HepG2 (cell line): Measurements from ENCODE around the gene ADAMTS17. TPM values are rescaled to one million over a fixed set of nuclear protein-coding genes. Genes with fewer than 3 reads are reported as not detected.

ENCODE experiments used
- CC2D1A ChIP-seq: sonication (generic); formaldehyde crosslinking; IDR thresholded peaks from 2 replicates; pipeline ENCODE4 v1.8.1; 2023; ENCODE audit warnings: mild to moderate bottlenecking, missing genetic modification reagents
- CHD4 ChIP-seq: fragments of 200-600 bp; sonication (generic); IDR thresholded peaks from 2 replicates; pipeline ENCODE4 v1.7.0; 2017; ENCODE audit warnings: mild to moderate bottlenecking, low read length, borderline replicate concordance
- NFYB ChIP-seq: sonication (generic); formaldehyde crosslinking; IDR thresholded peaks from 2 replicates; pipeline ENCODE4 v1.4.0; 2020; ENCODE audit warnings: missing genetic modification reagents
- NRL ChIP-seq: sonication (generic); formaldehyde crosslinking; IDR thresholded peaks from 2 replicates; pipeline ENCODE4 v1.5.0; 2020; ENCODE audit warnings: missing genetic modification reagents, mild to moderate bottlenecking, moderate library complexity, borderline replicate concordance
- SALL1 ChIP-seq: sonication (generic); formaldehyde crosslinking; IDR thresholded peaks from 2 replicates; pipeline ENCODE4 v1.8.0; 2022; ENCODE audit warnings: mild to moderate bottlenecking, missing genetic modification reagents
- SMARCE1 ChIP-seq: fragments of 450-650 bp; IDR thresholded peaks from 2 replicates; pipeline ENCODE4 v1.6.1; 2017; ENCODE audit warnings: borderline replicate concordance
- SNAPC2 ChIP-seq: sonication (generic); formaldehyde crosslinking; IDR thresholded peaks from 2 replicates; pipeline ENCODE4 v1.8.1; 2022; ENCODE audit warnings: mild to moderate bottlenecking, missing genetic modification reagents
- SRSF4 ChIP-seq: fragments of 200-400 bp; formaldehyde crosslinking; IDR thresholded peaks from one replicate; pipeline ENCODE4 v1.6.1; 2018; ENCODE audit warnings: mild to moderate bottlenecking, low read depth, low read length, moderate library complexity; ENCODE audit not compliant: poor library complexity, severe bottlenecking
- ZBTB20 ChIP-seq: sonication (generic); formaldehyde crosslinking; IDR thresholded peaks from 2 replicates; pipeline ENCODE4 v1.8.1; 2023; ENCODE audit warnings: missing genetic modification reagents, low read depth, mild to moderate bottlenecking, borderline replicate concordance
- ZNF501 ChIP-seq: sonication (generic); formaldehyde crosslinking; IDR thresholded peaks from 2 replicates; pipeline ENCODE4 v1.5.1; 2020; ENCODE audit warnings: mild to moderate bottlenecking, moderate library complexity, missing genetic modification reagents
- polyA plus RNA-seq, 8 experiments: library from polyadenylated mRNA; depleted of rRNA in 3 of 8; stranded (reverse) in 7 of 8; unstranded in 1 of 8; fragments of >200 nt; fragmentation: Illumina TruSeq in 4 of 8; extraction: Trizol in 4 of 8; gene quantifications; 2 replicates each; pipeline versions ENCODE4 v1.2.1 to v1.2.3, GENCODE V29; 2011 to 2016; ENCODE audit warnings: low read depth in 4 of 8, missing spikeins in 1 of 8, mixed read lengths in 1 of 8; ENCODE audit not compliant: insufficient read depth in 1 of 8
- total RNA-seq, 5 experiments: library from RNA; depleted of rRNA; stranded (reverse); fragments of >200 nt; fragmentation: Illumina TruSeq; extraction: Trizol; gene quantifications; 2 replicates each; pipeline ENCODE4 v1.2.3, GENCODE V29; 2016; ENCODE audit warnings: low read depth in 1 of 5
- TF ChIP-seq, protein P1 (sequence below): IDR thresholded peaks from 2 replicates; pipeline ENCODE4 v1.6.1; 2012; ENCODE audit warnings: low read length, improper control_type of control experiment
- TF ChIP-seq, protein P2 (sequence below): sonication (generic); formaldehyde crosslinking; IDR thresholded peaks from 2 replicates; pipeline ENCODE4 v1.4.0; 2020; ENCODE audit warnings: mild to moderate bottlenecking, low read depth, missing genetic modification reagents
- TF ChIP-seq, protein P3 (sequence below): IDR thresholded peaks from 2 replicates; pipeline ENCODE4 v1.6.1; 2016; ENCODE audit warnings: low read depth
- TF ChIP-seq, protein P4 (sequence below): sonication (generic); formaldehyde crosslinking; IDR thresholded peaks from 2 replicates; pipeline ENCODE4 v1.5.0; 2020; ENCODE audit warnings: missing genetic modification reagents
- TF ChIP-seq, protein P5 (sequence below): sonication (generic); formaldehyde crosslinking; IDR thresholded peaks from 2 replicates; pipeline ENCODE4 v1.5.0; 2020; ENCODE audit warnings: mild to moderate bottlenecking, missing genetic modification reagents, borderline replicate concordance

Gene ADAMTS17
- total and polyA plus RNA-seq, 2 of the 13 experiments (the other 11 are each of a cell fraction or from before 2014, with no cell fraction given), result 0.02 to 0.04 TPM

DNA sequence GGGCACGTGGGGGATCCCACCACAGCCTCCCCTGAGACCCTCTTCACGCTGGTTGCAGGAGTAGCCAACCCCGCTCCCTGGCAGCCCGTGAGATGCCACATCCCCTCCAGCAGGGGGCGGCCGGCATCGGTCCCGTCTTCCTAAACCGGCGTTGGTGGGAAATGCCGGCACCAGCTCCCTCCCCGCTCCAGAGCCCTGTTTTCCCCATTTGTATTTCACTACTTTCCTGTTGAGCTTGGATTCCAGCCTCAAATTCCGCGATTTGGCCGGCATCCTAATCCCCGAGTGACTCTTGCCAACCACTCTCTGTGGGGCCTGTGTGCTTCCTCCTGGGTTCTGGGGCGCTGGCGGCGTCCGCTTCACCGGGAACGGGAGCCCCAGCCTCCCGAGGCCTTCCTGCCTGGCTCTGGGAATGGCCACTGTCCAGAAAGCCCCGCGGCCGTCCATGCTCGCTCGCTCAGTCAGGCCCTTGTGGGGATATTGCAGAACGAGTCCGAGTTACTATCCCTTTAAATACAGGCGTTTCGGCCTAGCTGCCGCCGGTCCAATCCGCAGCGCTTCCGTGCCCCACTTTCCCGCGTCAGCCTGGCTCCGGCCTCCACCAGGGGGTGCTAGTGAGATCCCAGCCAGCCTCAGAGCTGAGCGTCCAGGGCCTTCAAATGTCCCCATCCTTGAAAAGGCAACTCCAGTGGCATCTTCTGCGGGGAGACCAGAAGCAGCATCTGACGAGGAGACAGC is 8.1 kb upstream of the ADAMTS17 start (continued):
- TF ChIP-seq, protein P1, sequence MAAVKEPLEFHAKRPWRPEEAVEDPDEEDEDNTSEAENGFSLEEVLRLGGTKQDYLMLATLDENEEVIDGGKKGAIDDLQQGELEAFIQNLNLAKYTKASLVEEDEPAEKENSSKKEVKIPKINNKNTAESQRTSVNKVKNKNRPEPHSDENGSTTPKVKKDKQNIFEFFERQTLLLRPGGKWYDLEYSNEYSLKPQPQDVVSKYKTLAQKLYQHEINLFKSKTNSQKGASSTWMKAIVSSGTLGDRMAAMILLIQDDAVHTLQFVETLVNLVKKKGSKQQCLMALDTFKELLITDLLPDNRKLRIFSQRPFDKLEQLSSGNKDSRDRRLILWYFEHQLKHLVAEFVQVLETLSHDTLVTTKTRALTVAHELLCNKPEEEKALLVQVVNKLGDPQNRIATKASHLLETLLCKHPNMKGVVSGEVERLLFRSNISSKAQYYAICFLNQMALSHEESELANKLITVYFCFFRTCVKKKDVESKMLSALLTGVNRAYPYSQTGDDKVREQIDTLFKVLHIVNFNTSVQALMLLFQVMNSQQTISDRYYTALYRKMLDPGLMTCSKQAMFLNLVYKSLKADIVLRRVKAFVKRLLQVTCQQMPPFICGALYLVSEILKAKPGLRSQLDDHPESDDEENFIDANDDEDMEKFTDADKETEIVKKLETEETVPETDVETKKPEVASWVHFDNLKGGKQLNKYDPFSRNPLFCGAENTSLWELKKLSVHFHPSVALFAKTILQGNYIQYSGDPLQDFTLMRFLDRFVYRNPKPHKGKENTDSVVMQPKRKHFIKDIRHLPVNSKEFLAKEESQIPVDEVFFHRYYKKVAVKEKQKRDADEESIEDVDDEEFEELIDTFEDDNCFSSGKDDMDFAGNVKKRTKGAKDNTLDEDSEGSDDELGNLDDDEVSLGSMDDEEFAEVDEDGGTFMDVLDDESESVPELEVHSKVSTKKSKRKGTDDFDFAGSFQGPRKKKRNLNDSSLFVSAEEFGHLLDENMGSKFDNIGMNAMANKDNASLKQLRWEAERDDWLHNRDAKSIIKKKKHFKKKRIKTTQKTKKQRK, result no peak
- TF ChIP-seq SRSF4 (no peak), SALL1 (CRISPR knock-in tag) (peak; percentile 38; the same call in 1 of the 2 replicates), ZNF501 (CRISPR knock-in tag) (peak; percentile 75; the same call in 1 of the 2 replicates), NFYB (CRISPR knock-in tag) (peak; percentile 61), NRL (peak; percentile 61; the same call in 1 of the 2 replicates), SMARCE1 (no peak), CHD4 (no peak), ZBTB20 (CRISPR knock-in tag) (peak; percentile 67; the same call in 1 of the 2 replicates), CC2D1A (no peak), SNAPC2 (CRISPR knock-in tag) (no peak)
- TF ChIP-seq, protein P2, sequence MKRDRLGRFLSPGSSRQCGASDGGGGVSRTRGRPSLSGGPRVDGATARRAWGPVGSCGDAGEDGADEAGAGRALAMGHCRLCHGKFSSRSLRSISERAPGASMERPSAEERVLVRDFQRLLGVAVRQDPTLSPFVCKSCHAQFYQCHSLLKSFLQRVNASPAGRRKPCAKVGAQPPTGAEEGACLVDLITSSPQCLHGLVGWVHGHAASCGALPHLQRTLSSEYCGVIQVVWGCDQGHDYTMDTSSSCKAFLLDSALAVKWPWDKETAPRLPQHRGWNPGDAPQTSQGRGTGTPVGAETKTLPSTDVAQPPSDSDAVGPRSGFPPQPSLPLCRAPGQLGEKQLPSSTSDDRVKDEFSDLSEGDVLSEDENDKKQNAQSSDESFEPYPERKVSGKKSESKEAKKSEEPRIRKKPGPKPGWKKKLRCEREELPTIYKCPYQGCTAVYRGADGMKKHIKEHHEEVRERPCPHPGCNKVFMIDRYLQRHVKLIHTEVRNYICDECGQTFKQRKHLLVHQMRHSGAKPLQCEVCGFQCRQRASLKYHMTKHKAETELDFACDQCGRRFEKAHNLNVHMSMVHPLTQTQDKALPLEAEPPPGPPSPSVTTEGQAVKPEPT (CRISPR knock-in tag), result no peak; the same call in 1 of the 2 replicates
- TF ChIP-seq, protein P3, sequence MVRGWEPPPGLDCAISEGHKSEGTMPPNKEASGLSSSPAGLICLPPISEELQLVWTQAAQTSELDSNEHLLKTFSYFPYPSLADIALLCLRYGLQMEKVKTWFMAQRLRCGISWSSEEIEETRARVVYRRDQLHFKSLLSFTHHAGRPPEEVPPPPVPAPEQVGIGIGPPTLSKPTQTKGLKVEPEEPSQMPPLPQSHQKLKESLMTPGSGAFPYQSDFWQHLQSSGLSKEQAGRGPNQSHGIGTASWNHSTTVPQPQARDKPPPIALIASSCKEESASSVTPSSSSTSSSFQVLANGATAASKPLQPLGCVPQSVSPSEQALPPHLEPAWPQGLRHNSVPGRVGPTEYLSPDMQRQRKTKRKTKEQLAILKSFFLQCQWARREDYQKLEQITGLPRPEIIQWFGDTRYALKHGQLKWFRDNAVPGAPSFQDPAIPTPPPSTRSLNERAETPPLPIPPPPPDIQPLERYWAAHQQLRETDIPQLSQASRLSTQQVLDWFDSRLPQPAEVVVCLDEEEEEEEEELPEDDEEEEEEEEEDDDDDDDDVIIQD (CRISPR knock-in tag), result no peak
- TF ChIP-seq, protein P4, sequence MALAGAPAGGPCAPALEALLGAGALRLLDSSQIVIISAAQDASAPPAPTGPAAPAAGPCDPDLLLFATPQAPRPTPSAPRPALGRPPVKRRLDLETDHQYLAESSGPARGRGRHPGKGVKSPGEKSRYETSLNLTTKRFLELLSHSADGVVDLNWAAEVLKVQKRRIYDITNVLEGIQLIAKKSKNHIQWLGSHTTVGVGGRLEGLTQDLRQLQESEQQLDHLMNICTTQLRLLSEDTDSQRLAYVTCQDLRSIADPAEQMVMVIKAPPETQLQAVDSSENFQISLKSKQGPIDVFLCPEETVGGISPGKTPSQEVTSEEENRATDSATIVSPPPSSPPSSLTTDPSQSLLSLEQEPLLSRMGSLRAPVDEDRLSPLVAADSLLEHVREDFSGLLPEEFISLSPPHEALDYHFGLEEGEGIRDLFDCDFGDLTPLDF (CRISPR knock-in tag), result peak; percentile 84
- TF ChIP-seq, protein P5, sequence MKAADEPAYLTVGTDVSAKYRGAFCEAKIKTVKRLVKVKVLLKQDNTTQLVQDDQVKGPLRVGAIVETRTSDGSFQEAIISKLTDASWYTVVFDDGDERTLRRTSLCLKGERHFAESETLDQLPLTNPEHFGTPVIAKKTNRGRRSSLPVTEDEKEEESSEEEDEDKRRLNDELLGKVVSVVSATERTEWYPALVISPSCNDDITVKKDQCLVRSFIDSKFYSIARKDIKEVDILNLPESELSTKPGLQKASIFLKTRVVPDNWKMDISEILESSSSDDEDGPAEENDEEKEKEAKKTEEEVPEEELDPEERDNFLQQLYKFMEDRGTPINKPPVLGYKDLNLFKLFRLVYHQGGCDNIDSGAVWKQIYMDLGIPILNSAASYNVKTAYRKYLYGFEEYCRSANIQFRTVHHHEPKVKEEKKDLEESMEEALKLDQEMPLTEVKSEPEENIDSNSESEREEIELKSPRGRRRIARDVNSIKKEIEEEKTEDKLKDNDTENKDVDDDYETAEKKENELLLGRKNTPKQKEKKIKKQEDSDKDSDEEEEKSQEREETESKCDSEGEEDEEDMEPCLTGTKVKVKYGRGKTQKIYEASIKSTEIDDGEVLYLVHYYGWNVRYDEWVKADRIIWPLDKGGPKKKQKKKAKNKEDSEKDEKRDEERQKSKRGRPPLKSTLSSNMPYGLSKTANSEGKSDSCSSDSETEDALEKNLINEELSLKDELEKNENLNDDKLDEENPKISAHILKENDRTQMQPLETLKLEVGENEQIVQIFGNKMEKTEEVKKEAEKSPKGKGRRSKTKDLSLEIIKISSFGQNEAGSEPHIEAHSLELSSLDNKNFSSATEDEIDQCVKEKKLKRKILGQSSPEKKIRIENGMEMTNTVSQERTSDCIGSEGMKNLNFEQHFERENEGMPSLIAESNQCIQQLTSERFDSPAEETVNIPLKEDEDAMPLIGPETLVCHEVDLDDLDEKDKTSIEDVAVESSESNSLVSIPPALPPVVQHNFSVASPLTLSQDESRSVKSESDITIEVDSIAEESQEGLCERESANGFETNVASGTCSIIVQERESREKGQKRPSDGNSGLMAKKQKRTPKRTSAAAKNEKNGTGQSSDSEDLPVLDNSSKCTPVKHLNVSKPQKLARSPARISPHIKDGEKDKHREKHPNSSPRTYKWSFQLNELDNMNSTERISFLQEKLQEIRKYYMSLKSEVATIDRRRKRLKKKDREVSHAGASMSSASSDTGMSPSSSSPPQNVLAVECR (CRISPR knock-in tag), result no peak; the same call in 1 of the 2 replicates
